ENCODE data around the gene ASTN1.

ASTN1 gene

DNA sequence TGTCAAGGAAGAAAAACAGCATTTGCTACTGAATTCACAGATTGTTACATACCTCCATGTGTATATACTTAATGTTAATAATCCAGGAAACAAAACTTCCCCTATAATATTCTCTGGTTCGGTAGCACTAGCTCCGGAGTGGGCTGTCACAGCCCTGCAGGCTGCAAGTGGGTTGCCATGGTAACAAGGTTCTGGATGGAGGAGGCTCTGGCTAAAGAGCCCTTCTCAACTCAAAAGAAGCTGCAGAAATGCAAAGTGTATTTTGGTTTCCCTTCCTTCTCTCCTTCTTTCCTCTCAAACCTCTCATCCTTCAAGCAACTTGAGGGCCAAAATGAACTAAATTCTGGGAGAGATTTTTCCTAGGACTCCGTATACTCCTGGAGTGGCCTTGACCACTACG, 45.2 kb downstream of the ASTN1 start:
- DNase-seq (ENCODE audit: low read depth in 1 of 2, low spot score in 1 of 2): no peak
- Histone ChIP-seq H3K4me3 (replicated peaks; ENCODE audit: insufficient read depth, low read length) (no peak overlapping the region), H3K27ac (replicated peaks) (no peak overlapping the region), H3K27me3 (ENCODE audit: insufficient read depth, poor library complexity, severe bottlenecking) (no peaks in the 10 kb centered on the region)
- TF ChIP-seq, protein P1, sequence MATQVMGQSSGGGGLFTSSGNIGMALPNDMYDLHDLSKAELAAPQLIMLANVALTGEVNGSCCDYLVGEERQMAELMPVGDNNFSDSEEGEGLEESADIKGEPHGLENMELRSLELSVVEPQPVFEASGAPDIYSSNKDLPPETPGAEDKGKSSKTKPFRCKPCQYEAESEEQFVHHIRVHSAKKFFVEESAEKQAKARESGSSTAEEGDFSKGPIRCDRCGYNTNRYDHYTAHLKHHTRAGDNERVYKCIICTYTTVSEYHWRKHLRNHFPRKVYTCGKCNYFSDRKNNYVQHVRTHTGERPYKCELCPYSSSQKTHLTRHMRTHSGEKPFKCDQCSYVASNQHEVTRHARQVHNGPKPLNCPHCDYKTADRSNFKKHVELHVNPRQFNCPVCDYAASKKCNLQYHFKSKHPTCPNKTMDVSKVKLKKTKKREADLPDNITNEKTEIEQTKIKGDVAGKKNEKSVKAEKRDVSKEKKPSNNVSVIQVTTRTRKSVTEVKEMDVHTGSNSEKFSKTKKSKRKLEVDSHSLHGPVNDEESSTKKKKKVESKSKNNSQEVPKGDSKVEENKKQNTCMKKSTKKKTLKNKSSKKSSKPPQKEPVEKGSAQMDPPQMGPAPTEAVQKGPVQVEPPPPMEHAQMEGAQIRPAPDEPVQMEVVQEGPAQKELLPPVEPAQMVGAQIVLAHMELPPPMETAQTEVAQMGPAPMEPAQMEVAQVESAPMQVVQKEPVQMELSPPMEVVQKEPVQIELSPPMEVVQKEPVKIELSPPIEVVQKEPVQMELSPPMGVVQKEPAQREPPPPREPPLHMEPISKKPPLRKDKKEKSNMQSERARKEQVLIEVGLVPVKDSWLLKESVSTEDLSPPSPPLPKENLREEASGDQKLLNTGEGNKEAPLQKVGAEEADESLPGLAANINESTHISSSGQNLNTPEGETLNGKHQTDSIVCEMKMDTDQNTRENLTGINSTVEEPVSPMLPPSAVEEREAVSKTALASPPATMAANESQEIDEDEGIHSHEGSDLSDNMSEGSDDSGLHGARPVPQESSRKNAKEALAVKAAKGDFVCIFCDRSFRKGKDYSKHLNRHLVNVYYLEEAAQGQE (IDR thresholded peaks at IDR 0.05; ENCODE audit: insufficient replicate concordance, low read depth): no peak
- no peak for TF ChIP-seq GABPA (IDR thresholded peaks at IDR 0.05; ENCODE audit: low read depth)
- TF ChIP-seq, protein P2, sequence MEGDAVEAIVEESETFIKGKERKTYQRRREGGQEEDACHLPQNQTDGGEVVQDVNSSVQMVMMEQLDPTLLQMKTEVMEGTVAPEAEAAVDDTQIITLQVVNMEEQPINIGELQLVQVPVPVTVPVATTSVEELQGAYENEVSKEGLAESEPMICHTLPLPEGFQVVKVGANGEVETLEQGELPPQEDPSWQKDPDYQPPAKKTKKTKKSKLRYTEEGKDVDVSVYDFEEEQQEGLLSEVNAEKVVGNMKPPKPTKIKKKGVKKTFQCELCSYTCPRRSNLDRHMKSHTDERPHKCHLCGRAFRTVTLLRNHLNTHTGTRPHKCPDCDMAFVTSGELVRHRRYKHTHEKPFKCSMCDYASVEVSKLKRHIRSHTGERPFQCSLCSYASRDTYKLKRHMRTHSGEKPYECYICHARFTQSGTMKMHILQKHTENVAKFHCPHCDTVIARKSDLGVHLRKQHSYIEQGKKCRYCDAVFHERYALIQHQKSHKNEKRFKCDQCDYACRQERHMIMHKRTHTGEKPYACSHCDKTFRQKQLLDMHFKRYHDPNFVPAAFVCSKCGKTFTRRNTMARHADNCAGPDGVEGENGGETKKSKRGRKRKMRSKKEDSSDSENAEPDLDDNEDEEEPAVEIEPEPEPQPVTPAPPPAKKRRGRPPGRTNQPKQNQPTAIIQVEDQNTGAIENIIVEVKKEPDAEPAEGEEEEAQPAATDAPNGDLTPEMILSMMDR (IDR thresholded peaks at IDR 0.05; ENCODE audit: insufficient read depth, low read length): no peak
- no peak for TF ChIP-seq POLR2AphosphoS5 (IDR thresholded peaks at IDR 0.05; ENCODE audit: low read depth)
- TF ChIP-seq SPI1 (IDR thresholded peaks at IDR 0.05; ENCODE audit: borderline replicate concordance, low read depth): no peak

GRCh38 chr1:177118901-177119300, 45.6 kb downstream of the ASTN1 start:
- no peak overlapping the region for H3K27ac ChIP-seq (replicated peaks)
- no peak for DNase-seq (ENCODE audit: low read depth in 1 of 2, low spot score in 1 of 2)
- TF ChIP-seq, protein P1 (IDR thresholded peaks at IDR 0.05; ENCODE audit: insufficient replicate concordance, low read depth): no peak
- TF ChIP-seq SPI1 (IDR thresholded peaks at IDR 0.05; ENCODE audit: borderline replicate concordance, low read depth) (no peak), GABPA (IDR thresholded peaks at IDR 0.05; ENCODE audit: low read depth) (no peak), POLR2AphosphoS5 (IDR thresholded peaks at IDR 0.05; ENCODE audit: low read depth) (no peak)
- TF ChIP-seq, protein P2 (IDR thresholded peaks at IDR 0.05; ENCODE audit: insufficient read depth, low read length): no peak
- no peak overlapping the region for H3K4me3 ChIP-seq (replicated peaks; ENCODE audit: insufficient read depth, low read length)
- H3K27me3 ChIP-seq (ENCODE audit: insufficient read depth, poor library complexity, severe bottlenecking): no peaks in the 10 kb centered on the region

- DNase-seq (ENCODE audit: low read depth in 1 of 2, low spot score in 1 of 2): no peak
- TF ChIP-seq, protein P2 (IDR thresholded peaks at IDR 0.05; ENCODE audit: insufficient read depth, low read length): no peak
- TF ChIP-seq SPI1 (IDR thresholded peaks at IDR 0.05; ENCODE audit: borderline replicate concordance, low read depth) (no peak), GABPA (IDR thresholded peaks at IDR 0.05; ENCODE audit: low read depth) (no peak), POLR2AphosphoS5 (IDR thresholded peaks at IDR 0.05; ENCODE audit: low read depth) (no peak)
- TF ChIP-seq, protein P1 (IDR thresholded peaks at IDR 0.05; ENCODE audit: insufficient replicate concordance, low read depth): no peak
- Histone ChIP-seq H3K27ac (replicated peaks) (no peak overlapping the region), H3K4me3 (replicated peaks; ENCODE audit: insufficient read depth, low read length) (no peak overlapping the region), H3K27me3 (ENCODE audit: insufficient read depth, poor library complexity, severe bottlenecking) (no peaks in the 10 kb centered on the region)
These were observed 47.6 kb downstream of the ASTN1 start for GRCh38 chr1:177116941-177117340.

Measured in HL-60 (cell line).